ENCODE measurements around the gene PLPP2.

Gene PLPP2

GRCh38 chr19:291006-291521, at the start of gene PLPP2:
PLPP2 (minus strand) TSS chr19:291403; CDS start chr19:291336, 67 bp downstream.
- no peak for DNase-seq

DNA sequence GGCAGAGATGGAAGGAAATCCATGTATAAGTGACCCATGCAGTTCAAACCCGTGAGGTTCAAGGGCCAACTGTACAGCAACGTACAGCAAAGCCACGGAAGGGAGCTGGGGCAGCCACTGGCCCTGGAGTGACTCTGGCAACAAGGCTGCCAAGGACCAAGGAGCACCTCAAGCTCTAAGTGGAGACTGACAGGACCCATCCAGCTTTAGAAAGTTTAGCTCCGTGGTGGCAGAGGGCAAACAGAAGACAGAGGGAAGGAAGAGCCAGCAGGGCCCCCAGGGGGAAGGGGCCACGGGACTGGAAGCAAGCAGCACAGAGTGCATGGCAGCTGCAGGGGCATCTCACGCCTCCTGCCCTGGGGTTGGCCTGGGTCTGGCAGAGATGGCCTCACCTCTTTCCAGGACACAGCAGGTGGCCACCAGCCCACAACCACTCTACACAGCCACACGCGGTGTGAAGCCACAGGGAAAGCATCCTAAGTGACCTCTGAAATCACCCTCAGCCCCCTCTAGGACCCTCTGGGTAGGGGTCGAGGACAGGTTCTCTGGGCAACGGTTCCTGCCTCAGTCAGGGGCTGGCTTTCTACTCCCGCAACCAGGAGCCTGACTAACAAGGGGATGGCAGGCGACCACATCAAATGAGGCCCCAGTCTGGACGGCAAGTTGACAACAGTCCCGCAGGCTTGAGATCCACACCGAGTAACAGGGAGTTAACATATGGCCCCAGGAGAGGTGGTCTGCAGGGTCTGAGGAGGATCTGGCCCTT, 49.6 kb upstream of the PLPP2 start:
- DNase-seq, result no peak

DNA sequence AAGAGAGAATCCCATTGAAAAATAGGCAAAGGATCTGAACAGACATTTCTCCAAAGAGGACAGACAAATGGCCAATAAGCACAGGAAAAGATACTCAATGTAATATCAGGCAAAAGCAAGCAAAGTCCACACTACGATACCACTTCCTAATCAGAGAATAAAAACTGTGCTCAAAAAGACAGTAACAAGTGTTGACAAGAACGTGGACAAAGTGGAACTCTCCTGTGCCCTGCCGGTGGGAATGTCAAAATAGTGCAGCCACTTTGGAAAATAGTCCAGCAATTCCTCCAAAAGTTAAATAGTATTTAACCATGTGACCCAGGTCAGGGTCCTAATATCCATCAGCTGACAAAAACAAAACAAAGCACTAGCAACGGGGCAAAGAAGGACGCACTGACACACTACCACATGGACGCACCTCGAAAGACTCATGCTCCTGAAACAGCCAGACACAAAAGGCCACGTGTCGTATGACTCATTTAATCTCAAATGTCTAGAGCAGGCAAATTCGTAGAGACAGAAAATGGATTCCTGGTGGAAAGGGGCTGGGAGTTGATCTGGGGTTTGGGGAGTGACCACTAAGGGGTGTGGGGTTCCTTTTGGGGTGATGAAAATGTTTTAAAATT, 48.2 kb upstream of the PLPP2 start:
- DNase-seq, result no peak

DNA sequence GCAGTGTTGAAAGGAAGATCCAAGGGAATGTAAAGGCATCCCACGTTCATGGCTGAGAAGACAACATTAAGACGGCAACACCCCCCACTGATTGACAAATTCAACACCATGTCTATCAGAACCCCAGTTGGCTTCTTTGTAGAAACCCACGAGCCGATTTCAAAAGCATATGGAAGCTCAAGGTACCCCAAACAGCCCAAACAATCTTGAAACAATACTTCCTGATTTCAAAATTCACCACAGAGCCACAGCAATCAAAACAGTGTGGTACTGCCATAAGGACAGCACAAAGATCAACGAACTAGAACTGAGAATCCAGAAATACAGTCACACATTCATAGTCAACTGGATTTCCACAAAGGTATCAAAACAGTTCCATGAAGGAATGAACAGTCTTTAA, 47.2 kb upstream of the PLPP2 start:
- no peak for DNase-seq

DNA sequence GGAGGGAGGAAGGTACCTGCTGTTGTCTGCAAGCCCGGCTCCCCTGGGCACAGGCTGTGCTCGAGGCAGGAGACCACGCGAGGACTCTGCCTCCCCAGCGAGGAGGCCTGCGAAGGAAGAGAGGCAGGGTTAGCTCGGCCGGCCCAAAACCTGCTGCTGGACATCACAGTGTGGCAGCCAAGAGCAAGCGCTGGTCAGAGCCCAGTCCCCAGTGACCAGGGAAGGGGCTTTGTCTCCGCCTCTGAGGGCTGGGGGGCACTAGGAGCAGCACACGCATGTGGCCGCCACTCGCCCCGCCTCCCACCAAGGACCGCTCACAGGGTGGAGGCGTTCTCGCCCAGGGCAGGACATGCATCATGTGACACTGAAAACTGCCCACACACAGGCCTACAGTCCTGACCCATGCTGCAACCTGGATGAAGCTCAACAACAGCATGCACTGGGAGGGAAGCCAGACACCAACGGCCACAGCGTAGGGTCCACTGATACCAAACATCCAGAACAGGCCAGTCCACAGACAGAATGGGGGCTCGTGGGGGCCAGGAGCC, 44.9 kb upstream of the PLPP2 start:
- no peak for DNase-seq

DNA sequence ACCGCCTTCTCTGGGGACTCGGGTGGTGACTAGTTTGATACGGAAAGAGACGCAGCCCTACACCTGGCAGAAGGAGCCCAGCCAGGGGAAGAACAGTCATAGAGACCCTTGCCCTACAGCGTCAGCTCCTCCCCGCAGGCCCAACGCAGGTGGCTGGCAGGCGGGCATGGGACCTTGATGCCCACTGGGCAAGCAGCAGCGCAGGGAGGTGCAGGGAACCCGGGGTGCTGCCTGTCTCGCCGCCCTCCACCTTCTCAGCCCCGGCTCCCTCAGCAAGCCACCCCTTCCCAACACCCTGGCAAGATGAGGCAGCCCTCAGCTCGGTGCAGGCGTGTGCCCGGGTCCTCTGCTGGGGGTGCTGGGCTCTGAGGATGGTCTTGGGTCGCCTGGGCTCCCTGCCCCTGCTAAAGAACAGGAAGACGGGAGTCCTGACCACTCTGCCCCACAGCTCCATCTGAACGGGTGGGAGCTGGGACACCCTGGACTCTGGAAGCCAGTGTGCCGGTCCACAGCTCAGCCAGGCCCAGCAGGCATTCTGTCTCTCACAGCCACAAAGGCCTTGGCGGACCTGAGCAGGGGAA, 44.4 kb upstream of the PLPP2 start:
- DNase-seq, result no peak

DNA sequence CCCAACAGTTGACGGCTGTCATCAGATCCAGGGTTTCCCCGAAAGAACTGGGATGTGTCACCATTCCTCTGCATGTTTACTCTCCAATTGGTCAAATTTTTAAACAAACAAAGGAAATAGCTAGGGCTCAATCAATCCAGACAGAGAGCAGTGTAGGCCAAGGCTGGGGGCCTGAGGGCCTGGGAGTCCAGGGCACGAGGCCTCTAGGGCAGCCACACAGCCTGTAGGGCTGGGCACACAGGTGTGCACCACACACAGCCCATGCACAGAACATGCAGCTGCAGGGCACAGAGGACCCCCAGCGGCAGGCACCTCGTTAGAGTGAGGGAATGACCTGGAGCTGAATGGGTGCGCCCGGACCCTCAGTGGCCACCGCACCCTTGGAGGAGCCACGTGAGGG, 43.9 kb upstream of the PLPP2 start:
- no peak for DNase-seq

GRCh38 chr19:334296-335071, 43.3 kb upstream of the PLPP2 start:
- no peak for DNase-seq

DNA sequence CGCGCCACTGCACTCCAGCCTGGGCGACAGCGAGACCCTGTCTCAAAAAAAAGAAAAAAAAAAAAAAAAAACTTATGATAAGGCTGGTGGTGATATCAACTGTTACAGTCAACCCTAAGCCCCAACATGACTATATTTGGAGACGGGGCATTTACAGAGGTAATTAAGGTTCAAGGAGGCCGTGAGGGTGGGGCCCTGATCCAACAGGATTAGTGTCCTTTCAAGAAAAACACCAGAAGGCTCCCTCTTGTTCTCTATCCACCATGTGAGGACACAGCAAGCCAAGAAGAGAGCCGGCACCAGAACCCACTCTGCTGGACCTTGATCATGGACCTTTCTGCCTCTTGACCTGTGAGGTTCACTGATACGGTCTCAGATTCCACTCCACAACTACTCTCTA, 39.3 kb upstream of the PLPP2 start:
- DNase-seq, result no peak

GRCh38 chr19:329876-330275, 38.7 kb upstream of the PLPP2 start:
- no peak for DNase-seq

GRCh38 chr19:328025-328505, 36.9 kb upstream of the PLPP2 start:
- no peak for DNase-seq

DNA sequence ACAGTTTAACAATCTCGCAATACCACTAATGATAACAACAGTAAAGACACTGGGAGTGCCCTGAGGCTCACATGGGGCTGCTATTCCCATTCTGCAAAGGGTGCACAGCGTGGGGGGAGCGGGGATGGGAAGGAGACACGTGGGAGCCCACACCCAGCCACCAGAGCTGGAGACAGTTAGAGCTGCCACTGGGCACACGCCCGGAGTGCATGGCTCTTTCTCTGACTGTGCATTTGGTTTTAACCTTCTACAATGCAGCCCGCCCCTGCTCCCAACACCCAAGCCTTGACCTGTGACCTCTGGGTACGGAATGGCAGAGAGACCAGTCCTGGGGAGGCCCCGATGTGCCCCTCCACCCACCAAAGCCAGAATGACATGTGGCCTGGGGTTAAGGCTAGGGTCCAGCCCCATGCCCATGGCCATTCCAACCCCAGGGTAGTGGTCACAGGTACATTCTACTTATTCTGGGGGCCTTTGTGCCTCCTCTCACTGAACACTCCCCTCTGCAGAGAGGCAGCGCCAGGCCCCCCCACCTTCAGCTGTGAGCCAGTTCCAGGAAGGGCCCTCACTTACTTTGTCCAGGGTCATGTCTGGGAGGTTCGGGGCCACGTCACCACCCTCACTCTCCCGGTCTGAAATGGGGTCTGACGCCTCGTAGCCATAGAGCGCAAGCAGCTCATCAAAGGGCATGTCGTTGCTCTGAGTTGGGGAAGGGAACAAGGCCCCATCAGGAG, 36.3 kb upstream of the PLPP2 start:
- no peak for DNase-seq

GRCh38 chr19:326871-327270, 35.7 kb upstream of the PLPP2 start:
- DNase-seq, result no peak

GRCh38 chr19:325937-326565, 34.8 kb upstream of the PLPP2 start:
- no peak for DNase-seq

DNA sequence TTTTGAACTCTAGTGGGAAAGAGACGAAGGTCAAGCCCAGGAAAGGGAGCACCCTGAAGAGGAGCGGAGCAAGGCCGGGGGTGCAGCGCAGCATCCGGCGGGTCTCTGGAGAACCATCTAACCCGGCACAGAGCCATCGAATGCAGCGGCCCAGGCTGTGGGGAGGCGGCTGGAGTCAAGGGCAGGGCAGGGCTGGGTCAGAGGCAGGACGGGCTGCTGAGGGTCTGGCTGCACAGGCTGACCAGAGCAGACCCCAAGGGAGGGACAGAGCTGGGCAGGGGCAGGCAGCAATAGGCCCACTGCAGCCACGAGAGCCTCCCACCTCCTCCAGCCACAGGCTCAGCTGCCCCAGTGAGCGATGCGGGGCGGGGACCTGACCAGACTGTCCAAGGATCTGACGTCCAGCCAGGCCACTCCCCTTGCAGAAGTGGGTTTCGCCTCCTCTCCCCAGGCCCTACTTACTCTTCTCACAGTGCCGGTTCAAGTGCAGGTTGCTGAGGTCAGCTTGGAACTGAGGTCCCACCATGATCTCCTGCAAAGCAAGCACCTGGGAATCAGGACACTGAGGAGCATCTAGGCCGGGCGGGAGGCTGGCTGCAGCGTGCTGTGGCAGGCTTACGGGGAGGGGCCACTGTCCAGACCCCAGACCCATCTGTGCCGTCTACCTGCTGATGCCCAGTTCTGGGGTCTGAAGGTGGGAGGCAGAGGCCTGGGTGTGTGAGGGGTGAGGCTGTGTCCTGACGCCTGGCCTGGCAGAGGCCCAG, 34.2 kb upstream of the PLPP2 start:
- no peak for DNase-seq

DNA sequence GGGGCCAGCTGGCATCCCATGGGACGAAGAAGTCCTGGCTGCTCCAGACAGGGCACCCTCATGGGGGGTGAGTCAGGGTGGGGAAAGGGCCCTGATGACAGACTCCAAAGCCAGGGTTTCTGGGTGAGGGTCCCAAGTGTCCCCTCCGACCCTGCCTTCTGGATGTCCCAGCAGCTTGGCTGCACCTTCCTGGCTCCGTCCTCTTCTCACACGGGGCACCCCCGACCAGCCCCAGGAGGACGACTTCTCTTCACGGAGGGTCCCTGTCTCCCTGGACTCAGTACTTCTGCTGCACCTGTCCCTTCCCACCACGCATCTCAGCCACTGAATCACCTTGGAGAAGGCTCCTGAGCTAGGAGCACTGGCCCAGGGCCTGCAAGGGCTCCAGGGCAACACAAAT, 33.5 kb upstream of the PLPP2 start:
- DNase-seq, result no peak

DNA sequence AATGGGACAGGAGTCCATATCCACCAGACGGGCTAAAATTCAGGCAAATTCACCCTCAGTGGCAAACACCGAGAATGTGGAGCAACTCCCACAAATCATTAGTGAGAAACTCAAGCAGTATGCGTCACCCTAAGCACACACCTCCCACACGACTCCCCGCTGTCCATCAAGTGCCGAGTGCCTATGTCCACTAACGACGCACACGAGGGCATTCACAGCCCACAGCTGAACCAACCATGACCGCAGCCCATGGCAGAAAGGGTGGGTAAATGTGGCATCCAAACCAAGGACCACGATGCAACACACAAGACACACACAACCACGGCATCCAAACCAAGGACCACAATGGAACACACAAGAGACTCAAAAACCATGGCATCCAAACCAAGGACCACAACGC, 31.4 kb upstream of the PLPP2 start:
- no peak for DNase-seq

DNA sequence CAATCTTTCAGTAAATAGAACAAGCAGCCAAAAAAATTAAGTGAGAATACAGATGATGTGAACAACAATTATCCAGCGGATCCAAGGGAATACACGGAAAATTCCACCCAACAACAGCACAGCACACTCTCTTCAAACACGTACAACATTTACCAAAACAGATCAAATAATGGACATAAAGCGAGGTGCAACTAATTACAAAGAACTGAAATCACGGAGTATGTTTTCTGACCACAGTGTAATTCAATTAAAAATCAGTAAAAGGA, 27.2 kb upstream of the PLPP2 start:
- DNase-seq, result no peak

DNA sequence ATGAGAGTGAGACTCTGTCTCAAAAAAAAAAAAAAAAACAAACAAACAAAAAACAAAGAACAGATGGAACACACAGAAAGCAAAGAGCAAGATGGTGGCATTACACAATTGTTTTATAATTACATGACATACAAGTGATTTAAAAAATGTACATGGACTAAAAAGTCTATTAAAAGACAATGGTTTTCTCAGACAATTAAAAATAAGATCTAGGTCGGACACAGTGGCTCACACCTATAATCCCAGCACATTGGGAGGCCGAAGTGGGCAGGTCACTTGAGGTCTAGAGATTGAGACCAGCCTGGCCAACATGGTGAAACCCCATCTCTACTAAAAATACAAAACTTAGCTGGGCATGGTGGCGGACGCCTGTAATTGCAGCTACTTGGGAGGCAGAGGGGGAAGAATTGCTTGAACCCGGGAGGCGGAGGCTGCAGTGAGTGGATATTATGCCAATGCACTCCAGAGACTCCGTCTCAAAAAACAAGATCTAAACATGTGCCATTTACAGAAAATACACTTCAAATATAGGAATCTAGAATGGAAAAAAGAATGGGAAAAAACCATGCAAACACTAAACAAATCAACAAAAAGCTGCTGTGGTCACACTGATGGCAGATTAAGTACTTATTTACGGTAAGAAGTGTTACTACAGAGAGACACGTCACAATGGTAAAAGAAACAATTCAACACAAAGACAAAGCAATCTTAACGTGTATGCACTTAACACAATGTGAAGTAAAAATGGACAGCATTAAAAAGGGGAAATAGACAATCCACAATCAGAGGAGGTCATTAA, 26.7 kb upstream of the PLPP2 start:
- DNase-seq, result no peak

- DNase-seq, result no peak
Observed at GRCh38 chr19:315811-316210, 24.6 kb upstream of the PLPP2 start.
